Activated naive CD4-positive, alpha-beta T cell (primary cell): ENCODE data around the gene KCNIP3.
"Not testable (repeated sequence)": the region's sequence is repeated elsewhere in the genome, so short reads cannot be mapped to it uniquely, and the experiment has no call there.

Experiments used
- DNase-seq, 4 experiments: peaks; one replicate each; lab custom pipeline; 2025; lab: John Stamatoyannopoulos, UW

Gene KCNIP3

DNA sequence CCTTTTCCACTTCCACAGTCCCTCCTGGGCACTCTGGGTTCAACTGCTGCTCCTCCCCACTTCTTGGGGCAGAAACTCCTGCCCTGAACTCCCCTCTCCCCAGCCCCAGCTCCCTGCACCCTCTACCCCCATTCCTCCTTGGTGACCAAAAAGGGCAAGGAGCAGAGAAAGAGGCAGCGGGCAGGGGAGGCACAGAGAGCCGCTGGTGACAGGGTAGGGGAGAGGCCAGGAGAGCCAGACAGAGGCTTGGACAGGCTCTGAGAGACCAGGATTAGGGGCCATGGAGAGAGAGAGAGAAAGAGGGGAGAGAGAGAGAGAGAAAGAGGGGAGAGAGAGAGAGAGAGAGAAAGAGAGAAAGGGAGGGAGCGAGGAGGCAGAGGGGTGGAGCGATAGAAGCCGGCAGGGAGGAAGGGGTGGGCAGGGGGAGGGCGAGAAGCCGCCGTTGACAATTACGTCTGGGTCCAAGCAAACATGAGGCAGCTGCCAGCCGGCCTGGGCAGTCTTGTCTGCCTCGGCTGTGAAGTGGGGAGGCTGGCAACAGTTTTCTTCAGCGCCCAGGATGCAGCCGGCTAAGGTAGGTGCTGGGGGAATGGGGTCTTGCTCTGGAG lies at the start of gene KCNIP3:
Gene KCNIP3, plus strand, starts transcription at position 468 of the 608 bp plus-strand sequence. Its CDS starts 92 bp downstream, at position 560.
- DNase-seq: no peak

DNA sequence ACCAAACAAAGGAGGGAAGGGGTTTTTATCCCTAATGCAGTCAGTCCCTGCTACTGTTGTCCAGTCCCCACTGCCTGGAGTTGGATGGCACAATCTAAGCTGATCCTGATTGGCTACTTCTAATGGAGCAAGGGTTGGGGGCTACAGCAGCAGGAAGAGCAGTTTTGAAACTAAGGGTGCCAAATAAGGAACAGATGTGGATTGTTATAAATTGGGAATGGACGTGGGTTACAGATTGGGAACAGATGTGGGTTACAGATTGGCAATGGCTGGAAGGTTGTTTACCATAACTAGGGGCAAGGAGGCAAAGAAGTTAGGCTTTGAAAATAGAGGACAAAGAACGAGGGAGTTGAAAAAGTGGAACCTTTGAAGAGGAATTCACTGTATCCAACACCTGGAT lies 38.9 kb upstream of the KCNIP3 start:
- no peak for DNase-seq

DNA sequence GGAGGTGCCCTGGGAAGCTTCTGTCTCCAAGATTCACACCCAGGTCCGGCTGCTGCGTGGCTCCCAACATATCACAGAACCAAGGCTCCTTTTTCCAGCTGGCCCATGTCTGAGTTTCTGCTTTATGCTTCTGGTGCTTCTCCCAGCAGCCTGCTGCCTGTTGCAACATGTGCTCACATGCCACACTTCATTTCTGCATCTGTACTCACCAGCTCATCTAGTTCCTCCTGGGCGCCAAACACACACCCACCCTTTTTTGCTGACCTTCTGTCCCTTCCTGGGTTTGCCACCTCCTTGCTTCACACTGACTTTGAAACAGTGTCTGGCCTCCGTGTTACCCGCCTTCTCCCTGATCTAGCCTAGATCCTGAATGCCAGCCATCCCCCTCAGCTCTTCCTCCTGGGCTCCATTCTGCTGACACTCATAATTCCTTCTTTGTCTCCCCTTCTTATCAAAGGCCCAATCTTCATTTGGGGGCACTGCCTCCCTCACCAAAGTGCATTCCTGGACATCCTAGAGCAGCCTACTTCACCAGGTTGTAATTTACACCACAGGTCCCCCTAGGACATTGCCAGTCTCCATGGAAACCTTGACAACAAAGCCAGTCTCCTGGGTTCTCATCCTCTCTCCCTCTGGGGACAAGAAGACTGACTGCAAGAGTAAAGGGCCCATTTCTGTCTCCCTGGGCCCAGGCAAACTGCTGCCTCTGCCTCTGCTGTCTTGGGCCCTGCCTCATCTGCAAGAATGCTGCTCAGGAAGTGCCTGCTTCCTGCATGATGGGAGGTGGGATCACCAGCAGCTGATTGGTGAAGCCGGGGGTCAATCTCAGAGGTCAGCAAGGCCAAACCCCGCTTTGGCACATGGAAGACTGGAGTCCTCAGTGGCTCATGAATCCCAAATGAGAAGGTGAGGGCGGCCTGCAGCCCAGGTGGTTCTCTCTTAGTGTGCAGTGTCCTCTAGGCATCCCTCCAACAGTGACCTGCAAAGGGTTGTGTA lies 36.8 kb upstream of the KCNIP3 start:
- no peak for DNase-seq

DNA sequence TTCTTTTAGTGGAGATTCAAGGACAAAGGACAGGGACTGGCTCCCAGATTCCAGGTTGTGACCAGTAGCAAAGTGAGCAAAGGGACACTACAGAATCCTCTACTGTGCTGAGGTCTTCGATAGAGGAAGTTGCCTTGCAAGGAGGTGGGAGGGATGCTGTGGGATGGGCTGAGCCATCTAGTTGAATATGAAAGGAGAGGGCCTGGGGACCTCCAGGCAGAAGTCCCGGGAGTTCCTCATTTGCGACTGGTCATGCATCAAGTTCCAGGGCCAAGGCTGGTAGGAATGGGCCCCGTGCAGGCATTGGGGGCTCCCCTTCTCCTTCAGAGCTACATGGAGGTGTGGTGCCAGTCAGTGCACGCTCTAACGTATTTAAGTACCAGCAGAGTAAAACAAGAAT lies 35.5 kb upstream of the KCNIP3 start:
- no peak for DNase-seq

DNA sequence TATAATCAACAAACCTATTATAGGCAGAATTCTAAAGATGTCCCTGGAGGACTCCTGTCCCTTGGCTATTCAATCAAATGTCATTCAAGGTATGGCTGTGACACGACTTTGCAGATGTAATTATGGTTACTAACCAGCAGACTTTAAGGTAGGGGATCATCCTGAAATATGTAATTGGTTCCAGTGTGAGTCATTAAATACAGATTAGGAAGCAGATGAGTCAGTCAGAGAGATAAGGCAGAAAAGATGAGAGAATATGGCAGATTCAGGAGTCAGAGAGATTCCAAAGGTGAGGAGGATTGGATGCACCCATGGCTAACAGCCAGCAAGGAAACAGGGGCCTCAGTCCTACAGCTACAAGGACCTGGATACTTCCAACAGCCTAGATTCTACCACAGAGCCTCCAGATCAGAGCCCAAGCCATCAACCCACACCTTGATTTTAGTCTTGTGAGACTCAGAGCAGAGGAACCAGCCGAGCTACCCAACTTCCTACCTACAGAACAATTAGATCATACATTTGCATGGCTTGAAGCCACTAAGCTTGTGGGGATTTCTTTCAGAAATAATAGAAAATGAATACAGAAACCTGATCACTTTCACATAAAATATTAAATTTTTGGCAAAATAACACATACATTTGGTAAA lies 34.1 kb upstream of the KCNIP3 start:
- no peak for DNase-seq

DNA sequence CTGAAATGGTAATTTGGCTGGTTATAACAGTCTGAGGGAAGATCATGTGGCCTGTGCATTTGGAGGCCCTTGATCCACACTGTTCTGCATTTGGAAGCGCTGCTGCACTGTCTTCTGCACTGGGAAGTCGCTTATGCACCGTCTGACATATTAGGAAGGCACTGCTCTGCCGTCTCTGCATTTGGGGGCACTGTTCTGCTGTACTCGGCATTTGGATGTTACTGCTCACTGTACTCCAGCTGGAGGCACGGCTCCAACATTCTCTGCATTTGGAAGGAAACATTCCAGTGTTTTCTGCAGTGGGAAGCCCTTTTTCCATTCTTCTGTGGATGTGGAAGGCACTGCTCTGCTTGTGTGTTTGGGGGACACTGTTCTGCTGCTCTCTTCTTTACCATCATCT lies 32.5 kb upstream of the KCNIP3 start:
- DNase-seq: no peak

DNA sequence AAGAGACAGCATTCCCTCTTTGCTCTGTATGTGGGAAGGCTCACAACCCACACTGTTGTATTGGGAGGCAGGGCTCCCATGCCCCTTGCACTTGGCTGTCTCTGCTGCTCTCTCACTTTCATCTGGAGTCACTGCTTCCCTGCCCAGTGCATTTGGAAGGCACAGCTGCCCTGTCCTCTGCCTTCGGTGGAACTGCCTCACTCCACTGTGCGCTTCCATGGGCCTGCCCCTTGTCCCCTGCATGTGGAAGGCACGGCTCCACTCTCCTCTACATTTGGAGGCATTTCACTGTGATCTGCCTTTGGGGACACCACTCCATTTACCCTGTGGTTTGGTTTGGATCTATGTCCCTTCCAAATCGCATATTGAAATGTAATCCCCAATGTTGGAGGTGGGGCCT lies 32.0 kb upstream of the KCNIP3 start:
- no peak for DNase-seq

DNA sequence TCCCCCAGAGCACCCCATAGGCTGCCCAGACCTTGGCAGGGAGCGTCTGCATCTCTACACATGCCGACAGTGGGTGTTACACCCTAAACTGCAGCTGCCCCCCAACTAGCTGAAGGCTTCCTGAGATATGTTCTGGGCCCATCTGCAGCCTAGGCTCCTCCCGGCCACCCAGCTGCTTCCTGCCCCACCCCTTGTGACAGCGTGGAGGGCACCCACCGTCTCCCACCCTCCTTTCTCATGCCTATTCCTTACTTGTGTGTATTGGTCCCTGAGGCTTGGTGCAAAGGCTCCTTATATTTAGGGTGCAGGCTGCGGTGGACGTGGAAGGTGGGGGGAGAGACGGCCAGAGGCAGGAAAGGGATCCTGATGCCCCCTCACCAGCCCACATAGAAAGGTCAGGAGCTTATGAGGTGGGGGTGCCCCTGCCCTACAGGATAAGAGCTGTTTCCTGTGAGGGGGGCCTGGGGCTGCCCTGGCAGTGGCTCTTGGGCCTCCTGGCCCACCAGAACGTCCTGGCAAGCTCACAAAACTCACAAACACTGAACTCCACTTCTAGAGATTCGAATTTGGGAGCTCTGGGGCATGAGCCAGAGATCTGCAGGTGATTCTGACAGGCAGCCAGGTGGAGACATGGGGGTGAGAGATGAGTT lies 30.2 kb upstream of the KCNIP3 start:
- no peak for DNase-seq

DNA sequence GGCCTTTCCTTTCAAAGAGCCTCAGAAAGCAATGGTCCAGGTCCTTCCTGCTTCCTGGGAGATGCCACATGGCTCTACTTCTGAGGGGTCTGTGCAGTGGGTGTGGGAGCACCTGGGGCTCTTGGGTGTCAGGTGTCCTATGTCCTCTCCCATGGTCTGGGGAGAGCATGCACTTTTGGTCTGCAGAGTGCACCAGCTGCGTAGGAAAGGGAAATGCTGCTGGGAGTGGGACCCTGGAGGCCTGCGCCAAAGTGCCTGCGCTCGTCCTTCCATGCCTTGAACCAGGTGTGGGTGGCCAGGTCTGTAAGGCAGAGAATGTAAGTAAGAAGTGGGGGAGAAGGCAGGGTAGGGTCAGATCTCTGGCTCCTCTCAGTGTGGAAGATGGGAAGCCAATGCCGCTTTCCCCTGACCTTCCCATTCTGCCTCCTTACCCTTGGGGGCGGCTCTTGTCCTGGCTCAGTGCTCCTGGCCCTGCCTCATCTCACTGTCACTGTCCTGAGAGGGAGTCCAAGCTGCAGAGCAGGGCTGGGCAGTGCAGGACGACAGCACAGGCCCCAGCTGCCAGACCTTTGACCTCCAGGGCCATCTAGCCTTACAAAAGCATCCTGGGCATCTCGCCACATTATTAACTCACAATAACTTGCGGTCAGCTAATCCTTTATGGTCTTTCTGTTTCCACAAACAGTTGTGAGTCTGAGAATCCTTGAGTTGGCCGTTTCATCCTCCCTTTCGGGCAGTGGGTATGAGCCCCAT lies 29.5 kb upstream of the KCNIP3 start:
- no peak for DNase-seq

DNA sequence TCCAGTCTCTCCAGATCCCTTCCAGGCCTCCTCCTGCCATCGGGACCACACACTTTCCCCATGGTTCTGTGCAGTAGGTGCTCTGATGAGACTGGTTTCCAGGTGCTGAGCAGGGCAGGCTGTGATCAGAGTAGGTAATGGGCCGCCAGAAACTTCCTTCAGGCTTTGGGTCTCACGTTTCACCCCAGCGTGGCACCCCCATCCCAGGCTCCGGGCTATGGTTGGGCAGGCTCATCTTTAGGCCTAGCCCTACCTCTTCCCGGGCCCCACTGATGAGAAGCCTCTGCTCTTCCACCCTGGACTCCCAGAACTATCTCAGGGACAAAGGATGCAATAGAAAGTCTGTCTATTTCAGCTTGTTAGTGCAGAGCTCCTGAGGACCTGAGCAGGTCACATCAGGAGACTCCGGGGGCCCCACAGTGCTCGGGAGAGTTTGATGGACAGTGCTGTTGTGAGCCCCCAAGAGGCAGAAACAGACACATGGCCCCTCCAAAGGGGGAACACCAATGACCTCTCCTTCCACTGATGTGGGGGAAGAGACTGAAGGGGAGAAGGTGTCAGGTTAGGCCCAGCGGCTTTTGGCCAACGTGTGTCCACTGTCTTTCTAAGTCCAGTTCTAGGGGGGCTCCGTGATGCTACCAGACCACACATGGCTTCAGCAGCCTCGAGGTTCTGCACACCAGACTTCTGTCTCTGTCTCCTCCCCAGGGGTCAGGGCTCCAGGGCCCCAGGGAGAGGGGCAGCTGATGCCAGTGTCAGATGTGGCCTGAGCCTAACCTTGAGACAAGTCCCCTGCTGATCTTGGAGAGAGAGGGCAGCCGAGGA lies 28.7 kb upstream of the KCNIP3 start:
- no peak for DNase-seq

DNA sequence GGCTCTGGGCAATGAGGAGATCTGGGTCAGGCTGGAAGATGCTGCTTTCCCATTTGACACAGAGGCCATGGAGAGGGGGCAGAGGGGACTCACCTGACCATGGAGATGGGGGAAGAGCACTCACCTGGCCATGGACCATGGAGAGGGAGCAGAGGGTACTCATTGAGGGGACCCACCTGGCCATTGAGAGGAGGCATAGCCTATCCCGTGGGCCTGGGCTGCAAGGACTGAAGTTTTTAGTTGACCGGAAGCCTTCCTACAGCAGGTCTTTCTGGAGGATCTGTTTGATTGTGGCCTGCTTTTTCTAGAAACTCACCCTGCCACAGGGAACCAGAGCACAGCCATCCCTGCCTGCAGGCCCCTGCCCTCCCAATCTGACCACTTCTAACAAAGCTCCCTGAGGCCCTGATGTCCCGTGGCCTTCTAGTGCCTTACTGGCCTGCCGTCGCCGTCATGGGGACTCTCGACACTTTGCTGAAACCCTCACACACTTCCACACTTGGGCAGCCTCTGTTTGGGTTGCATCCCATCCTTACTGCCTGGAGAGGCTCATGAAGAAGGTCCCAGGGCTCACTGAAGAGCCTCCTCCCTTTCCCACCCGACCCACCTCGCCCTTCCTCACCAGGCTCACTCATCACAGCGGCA lies 28.0 kb upstream of the KCNIP3 start:
- DNase-seq: no peak

DNA sequence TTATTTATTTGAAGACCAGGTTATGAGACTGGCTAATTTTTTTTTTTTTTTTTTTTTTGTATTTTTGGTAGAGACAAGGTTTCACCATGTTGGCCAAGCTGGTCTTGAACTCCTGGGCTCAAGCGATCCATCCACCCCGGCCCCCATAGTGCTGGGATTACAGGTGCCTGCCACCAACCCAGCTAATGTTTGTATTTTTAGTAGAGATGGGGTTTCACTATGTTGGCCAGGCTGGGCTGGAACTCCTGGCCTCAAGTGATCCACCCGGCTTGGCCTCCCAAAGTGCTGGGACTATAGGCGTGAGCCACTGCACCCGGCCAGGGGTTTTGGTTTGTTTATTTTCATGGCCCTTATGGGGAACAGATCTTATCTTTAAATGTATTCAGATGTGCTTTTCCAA lies 27.4 kb upstream of the KCNIP3 start:
- not testable (repeated sequence) for DNase-seq

DNA sequence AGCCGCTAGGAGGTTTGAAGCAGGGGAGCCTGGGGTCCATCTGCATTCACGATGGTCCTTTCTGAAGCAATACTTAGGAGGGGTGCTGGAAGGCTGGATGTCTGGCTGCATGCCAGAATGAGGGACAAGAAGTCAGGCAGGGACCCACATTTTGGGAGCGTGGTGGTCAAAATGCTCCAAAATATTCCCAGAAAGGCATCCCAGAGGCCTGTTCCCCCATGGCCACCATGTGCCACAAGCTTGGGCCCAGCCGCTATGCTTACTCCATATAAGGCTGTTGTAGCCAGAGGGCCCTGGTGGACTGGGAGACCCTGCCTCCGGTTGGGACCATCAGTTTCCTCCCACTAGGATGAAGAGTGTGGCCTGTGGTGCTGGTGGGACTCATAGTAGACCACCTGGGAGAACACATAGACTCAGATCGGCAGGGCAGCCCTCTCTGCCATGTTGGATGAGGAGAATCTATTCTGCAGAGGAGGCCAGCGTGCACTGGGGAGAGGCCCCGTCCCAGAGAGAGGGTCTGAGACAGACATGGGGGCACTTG lies 26.5 kb upstream of the KCNIP3 start:
- no peak for DNase-seq

DNA sequence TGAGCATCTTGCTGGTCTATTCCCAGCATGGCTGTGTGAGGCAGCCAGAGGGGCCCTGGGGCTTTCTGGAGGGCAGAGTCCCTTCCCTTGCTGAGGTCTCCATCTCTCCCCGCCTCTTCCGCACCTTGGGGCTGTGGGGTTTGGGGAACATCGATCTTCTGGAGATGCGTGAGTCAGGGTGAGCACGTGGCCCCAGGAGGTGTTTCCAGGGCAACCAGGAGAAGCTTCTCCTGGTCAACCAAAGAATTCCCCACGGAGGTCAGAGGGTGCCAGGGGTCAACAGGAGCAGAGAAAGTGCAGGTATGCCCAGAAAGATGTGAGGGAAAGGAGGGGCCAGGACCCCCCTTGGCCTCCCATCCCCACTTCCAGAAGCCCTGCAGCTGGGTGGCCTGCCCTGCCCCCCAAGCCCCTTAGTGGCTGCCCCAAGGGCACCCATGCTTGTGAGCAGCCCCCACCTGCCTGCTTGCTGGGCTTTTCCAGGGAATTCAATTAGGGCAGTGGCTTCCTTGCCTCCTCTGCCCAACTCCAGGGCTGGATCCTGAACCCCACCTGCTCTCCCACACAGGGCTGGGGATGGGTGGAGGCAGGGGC lies 25.7 kb upstream of the KCNIP3 start:
- no peak for DNase-seq

DNA sequence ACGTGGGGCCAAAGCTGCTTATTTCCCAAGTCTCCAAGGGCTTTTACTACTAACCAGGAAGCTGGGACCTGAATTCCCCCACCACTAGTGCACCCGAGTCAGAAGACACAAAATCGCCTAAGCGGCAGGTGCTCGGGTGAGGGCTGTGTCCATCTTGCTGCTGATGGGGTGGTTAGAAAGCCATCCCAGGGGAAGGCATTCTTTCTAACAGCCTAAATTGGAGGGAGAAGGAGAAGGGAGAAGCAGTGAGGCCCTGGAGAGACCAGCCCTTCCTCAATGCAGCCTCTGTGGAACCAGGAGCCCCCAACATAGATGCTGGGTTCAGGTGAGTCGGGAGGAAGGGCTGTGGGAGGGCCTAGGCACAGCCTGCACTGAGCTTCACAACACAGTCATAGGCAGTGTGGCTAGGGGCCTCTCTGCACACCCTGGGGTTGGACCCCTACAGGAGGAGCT lies 24.8 kb upstream of the KCNIP3 start:
- no peak for DNase-seq

DNA sequence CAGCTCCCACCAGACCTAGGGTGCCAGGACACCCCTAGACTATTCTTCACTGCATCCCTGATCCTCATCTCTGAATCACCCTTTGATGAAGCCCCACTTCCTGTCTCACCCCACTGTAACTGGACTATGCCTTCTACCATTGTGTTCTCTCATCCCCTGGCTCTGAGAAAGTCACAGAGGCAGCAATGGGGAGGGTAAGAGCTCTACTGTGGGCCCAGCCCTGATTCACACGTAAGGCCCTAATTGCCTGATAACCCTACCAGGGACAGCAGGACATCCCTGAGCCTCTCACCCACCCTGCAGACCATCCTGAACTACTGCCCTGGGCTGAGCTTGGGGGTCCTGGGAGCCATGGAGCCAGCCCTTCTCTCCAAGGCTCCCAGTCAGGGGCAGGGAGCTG lies 24.4 kb upstream of the KCNIP3 start:
- no peak for DNase-seq

DNA sequence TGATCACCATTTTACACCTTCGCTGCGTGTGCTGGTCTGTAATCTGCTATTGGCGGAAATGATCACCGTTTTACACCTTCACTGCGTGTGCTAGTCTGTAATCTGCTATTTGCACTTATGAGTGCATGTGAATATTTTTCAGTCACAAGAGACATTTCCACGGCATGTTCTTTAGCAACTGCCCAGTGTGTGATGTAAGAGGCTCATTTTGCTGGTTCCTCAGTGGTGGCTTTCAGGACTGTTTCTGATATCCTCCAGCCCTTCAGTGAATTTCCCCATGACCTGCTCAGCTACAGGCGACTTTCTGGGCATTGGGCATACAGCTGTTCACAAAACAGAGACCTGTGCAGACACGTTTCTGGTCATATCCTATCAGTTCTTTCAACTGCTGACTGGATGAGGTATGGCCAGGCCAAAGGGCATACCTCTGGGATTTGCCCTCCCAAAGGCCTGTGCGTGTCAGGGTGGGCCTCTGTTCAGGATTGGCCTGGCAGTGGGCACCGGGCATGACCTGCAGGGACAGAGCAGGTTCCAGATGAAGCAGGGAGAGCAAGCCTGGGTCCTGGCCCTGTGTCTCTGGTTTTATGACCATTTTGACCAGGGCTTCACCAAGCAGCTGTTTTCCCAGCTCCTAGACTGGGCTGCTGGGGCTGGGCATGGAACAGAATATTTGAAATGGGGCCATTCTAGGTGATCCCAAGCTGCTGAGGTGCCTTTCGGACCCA lies 23.4 kb upstream of the KCNIP3 start:
- DNase-seq: no peak

DNA sequence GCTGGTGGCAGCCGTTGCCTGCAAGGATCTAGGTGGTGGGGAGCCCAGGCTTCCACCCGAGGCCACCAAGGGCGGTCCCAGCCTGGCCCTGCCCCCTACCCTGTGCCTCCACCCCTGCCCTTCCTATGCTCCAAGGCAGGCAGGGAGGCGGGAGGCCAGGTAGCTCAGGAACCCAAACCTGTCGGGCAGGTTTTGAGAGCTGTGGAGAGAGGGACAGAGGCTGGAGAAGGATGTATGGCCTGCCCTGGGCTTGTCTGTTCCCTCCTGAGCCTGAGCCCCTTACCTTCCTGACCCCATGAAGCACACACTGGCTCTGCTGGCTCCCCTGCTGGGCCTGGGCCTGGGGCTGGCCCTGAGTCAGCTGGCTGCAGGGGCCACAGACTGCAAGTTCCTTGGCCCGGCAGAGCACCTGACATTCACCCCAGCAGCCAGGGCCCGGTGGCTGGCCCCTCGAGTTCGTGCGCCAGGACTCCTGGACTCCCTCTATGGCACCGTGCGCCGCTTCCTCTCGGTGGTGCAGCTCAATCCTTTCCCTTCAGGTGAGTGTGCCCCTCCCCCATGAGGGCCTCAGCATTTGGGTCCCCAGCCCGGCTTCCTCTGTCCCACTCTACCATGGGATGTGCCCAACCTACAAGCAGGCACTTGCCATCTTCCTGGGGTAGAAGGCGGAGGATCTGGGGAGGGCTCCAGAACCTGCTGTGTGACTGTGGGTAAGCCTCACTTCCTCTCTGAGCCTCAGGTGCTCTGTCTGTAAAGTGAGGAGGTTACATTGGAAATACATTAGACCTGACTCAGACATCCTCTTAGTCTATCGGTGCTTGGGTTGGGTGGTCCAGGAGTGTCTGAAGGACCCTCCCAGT lies 22.6 kb upstream of the KCNIP3 start, which contains the start of gene PROM2:
Gene PROM2, plus strand, starts transcription at position 159 of the 860 bp plus-strand sequence. Its CDS starts 137 bp downstream, at position 296.
- no peak for DNase-seq
